ENCODE data around the gene RPS6KA4. TPM values are rescaled to one million over a fixed set of nuclear protein-coding genes. Genes with fewer than 3 reads are reported as not detected.

Gene RPS6KA4
- total RNA-seq, 2 donors from 2014 or later: 18.9 to 23.7 TPM

GRCh38 chr11:64352099-64352994 lies 6.6 kb upstream of the RPS6KA4 start:
- Histone ChIP-seq H3K36me3 (no peaks in the 10 kb centered on the region), H3K27me3 (replicated peaks; ENCODE audit: insufficient read depth) (no peaks in the 10 kb centered on the region), H3K9me3 (no peaks in the 10 kb centered on the region), H3K4me1 (replicated peaks) (no peaks in the 10 kb centered on the region), H3K27ac (no peak overlapping the region), H3K4me3 (no peak overlapping the region)
- 85% methylated on average over 32 of the region's 33 CpGs for WGBS
- intact Hi-C loops (cut with DNase I): no loop called here
- no peak for TF ChIP-seq CTCF (IDR thresholded peaks at IDR 0.05)
- TF ChIP-seq POLR2AphosphoS5 (IDR thresholded peaks at IDR 0.05): no peak
- no peak for TF ChIP-seq POLR2A (IDR thresholded peaks at IDR 0.05)
- DNase-seq (ENCODE audit: low spot score): no peak

- Histone ChIP-seq H3K4me3 (no peak overlapping the region), H3K9me3 (no peaks in the 10 kb centered on the region), H3K4me1 (replicated peaks) (no peaks in the 10 kb centered on the region), H3K36me3 (no peaks in the 10 kb centered on the region), H3K27me3 (replicated peaks; ENCODE audit: insufficient read depth) (no peaks in the 10 kb centered on the region), H3K27ac (no peak overlapping the region)
- DNase-seq (ENCODE audit: low spot score): no peak
- WGBS: 48% methylated on average over 32 of the region's 34 CpGs
- no peak for TF ChIP-seq CTCF (IDR thresholded peaks at IDR 0.05)
- TF ChIP-seq POLR2A (IDR thresholded peaks at IDR 0.05): no peak
- TF ChIP-seq POLR2AphosphoS5 (IDR thresholded peaks at IDR 0.05): no peak
- intact Hi-C loops (cut with DNase I): no loop called here
Observed at GRCh38 chr11:64352995-64353714, 5.8 kb upstream of the RPS6KA4 start.

- no peak for DNase-seq (ENCODE audit: low spot score)
- 74% methylated on average over 19 of the region's 20 CpGs for WGBS
Observed at GRCh38 chr11:64353715-64354506, 5.1 kb upstream of the RPS6KA4 start.

More at GRCh38 chr11:64353715-64354506, 5.1 kb upstream of the RPS6KA4 start:
- Histone ChIP-seq H3K4me3 (no peak overlapping the region), H3K27me3 (replicated peaks; ENCODE audit: insufficient read depth) (no peaks in the 10 kb centered on the region), H3K9me3 (no peaks in the 10 kb centered on the region), H3K36me3 (no peaks in the 10 kb centered on the region), H3K4me1 (replicated peaks) (peaks cover 6% of the 10 kb centered on the region), H3K27ac (no peak overlapping the region)
- intact Hi-C loops (cut with DNase I): loop anchor here (1.0 kb wide), 1 partner anchor 35 kb away; no protein-coding TSS in a partner anchor
- TF ChIP-seq POLR2A (IDR thresholded peaks at IDR 0.05): no peak
- no peak for TF ChIP-seq POLR2AphosphoS5 (IDR thresholded peaks at IDR 0.05)
- TF ChIP-seq CTCF (IDR thresholded peaks at IDR 0.05): no peak
